NCI-H146 treated with DMSO at 0.1 percent for 48 hours (cell line): ENCODE measurements around the gene SPRYD3.

Experiments used
- DNase-seq: peaks from one replicate; lab custom pipeline; 2025; ENCODE audit not compliant: unreplicated experiment; lab: John Stamatoyannopoulos, UW

SPRYD3 gene

DNA sequence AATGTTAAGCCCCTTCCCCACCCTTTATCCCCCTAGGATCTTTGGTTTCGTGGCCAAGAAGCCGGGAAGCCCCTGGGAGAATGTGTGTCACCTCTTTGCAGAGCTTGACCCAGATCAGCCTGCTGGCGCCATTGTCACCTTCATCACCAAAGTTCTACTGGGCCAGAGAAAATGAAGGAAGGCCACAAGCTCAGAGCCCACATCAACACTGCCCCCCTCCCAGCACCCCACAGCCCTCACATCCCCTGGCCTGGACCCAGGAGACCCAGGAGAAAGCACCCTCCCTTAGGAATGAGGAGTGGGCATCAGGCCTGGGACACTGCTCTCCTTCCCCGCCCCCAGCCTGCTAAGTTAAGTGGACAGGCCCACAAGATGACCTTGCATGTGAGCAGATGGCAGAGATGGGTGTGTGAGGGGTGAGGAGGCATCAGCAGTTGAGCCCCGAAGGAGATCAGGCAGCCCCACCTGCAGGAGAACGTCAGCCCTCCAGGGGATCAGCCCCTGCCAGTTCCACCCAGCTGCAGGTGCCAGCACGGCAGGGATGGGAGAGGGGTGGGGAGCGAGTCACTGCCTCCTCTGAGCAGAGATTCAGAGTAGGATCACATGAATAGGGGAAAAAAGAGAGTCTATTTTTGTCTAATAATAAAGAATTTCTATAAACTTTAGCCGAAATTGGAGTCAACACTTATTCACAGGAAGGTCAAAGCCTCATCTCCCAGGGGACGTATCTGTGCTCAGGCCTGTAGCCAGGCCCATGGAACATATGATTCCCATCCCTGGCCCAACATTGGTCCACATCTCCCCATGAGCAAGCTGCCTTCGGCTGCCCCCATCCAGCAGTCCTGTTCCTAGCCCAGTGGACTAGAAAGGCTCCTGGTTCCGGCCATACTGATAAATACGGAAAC is 15.2 kb downstream of the SPRYD3 start:
- no peak for DNase-seq

- no peak for DNase-seq
Observed at GRCh38 chr12:53062977-53063707, 16.0 kb downstream of the SPRYD3 start.

GRCh38 chr12:53062011-53062961 is 16.9 kb downstream of the SPRYD3 start:
- DNase-seq: no peak

DNA sequence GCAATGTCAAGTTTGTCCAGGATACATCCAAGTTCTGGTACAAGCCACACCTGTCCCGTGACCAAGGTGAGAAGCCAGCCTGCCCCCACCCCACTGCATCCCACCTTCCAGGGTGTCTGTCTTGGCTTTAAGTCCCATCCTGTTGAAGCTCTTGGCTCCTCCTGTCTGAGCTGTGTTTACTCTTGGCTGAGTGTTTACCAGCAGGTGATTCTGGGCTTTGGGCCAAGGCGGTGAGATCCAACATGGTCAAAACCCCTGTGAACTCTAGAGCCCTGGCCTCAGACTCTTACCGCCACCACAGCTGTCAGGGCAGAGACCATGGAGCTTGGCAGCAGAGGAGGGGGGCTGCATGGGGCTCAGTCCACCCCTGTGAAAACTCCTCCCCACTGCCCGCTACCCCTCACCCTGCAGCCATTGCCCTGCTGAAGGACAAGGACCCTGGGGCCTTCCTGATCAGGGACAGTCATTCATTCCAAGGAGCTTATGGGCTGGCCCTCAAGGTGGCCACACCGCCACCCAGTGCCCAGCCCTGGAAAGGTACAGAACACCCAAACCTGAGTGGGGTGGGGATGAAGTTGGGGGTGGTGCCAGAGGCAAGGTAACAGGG is 17.7 kb downstream of the SPRYD3 start:
- peak; percentile 64 for DNase-seq

DNA sequence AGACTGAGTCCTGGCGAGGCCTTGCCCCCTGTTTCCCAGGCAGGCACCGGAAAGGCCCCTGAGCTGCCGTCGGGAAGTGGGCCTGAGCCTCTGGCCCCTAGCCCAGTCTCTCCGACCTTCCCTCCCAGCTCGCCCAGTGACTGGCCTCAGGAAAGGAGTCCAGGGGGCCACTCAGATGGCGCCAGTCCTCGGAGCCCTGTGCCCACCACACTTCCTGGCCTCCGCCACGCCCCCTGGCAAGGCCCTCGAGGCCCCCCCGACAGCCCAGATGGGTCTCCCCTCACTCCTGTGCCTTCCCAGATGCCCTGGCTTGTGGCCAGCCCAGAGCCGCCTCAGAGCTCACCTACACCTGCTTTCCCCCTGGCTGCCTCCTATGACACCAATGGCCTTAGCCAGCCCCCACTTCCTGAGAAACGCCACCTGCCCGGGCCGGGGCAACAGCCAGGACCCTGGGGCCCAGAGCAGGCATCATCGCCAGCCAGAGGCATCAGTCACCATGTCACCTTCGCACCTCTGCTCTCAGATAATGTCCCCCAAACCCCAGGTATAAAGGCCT is 18.4 kb downstream of the SPRYD3 start:
- DNase-seq: no peak

- no peak for DNase-seq
Observed at GRCh38 chr12:53060064-53060720, 19.0 kb downstream of the SPRYD3 start.

DNA sequence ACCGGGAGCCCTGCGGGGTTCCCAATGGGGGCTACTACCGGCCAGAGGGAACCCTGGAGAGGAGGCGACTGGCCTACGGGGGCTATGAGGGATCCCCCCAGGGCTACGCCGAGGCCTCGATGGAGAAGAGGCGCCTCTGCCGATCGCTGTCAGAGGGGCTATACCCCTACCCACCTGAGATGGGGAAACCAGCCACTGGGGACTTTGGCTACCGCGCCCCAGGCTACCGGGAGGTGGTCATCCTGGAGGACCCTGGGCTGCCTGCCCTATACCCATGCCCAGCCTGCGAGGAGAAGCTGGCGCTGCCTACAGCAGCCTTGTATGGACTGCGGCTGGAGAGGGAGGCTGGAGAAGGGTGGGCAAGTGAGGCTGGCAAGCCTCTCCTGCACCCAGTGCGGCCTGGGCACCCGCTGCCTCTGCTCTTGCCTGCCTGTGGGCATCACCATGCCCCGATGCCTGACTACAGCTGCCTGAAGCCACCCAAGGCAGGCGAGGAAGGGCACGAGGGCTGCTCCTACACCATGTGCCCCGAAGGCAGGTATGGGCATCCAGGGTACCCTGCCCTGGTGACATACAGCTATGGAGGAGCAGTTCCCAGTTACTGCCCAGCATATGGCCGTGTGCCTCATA is 19.6 kb downstream of the SPRYD3 start:
- no peak for DNase-seq

DNA sequence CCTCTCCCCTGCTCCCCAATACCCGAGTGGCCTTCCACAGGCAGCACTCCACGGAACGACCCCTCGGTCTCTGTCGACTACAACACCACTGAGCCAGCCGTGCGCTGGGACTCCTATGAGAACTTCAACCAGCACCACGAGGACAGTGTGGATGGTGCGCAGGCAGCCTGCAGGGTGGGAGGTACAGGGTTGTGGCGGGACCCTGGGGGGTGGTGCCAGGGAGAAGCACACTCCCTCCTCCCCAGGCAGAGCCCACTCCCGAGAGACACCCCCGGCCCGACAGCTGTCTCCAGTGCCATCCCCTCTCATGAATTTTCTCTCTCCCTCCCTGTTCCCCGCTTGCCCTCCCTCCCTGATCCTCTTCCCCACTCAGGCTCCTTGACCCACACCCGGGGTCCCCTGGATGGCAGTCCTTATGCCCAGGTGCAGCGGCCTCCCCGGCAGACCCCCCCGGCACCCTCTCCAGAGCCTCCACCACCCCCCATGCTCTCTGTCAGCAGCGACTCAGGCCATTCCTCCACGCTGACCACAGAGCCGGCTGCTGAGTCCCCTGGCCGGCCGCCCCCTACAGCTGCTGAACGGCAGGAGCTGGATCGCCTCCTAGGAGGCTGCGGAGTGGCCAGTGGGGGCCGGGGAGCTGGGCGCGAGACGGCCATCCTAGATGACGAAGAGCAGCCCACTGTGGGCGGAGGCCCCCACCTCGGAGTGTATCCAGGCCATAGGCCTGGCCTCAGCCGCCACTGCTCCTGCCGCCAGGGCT is 20.3 kb downstream of the SPRYD3 start:
- no peak for DNase-seq

DNA sequence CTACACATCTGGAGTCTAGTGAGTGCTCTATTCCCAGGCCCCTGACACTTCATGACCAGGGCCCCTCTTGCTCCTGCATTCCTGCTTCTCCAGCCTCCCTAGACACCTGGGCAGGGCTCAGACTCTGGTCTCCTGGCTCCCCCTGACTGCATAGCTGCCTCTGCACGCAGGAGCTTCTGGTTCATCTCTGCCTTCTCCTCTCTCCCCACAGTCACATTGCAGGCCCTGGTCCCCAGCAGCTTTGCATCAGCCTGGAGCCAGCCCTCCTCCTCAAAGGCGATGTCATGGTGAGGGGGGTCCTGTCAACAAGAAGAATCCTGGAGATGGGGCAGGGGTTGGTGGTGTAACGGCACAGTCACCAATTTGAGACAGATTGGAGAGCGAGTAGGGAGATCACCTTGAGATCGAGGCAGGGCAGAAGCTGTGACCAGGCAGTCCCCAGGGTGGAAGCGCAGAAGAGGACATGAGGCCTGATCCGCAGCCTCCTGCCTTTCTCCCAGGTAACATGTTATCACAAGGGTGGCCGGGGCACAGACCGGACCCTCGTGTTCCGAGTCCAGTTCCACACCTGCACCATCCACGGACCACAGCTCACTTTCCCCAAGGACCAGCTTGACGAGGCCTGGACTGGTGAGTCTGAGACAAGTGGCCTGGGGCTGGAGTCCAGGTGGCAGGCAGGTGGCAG is 21.2 kb downstream of the SPRYD3 start:
- no peak for DNase-seq

GRCh38 chr12:53056901-53057300 is 22.3 kb downstream of the SPRYD3 start:
- no peak for DNase-seq

- DNase-seq: no peak
Observed at GRCh38 chr12:53056296-53056695, 22.9 kb downstream of the SPRYD3 start.

- DNase-seq: no peak
Observed at GRCh38 chr12:53055471-53056266, 23.5 kb downstream of the SPRYD3 start.

DNA sequence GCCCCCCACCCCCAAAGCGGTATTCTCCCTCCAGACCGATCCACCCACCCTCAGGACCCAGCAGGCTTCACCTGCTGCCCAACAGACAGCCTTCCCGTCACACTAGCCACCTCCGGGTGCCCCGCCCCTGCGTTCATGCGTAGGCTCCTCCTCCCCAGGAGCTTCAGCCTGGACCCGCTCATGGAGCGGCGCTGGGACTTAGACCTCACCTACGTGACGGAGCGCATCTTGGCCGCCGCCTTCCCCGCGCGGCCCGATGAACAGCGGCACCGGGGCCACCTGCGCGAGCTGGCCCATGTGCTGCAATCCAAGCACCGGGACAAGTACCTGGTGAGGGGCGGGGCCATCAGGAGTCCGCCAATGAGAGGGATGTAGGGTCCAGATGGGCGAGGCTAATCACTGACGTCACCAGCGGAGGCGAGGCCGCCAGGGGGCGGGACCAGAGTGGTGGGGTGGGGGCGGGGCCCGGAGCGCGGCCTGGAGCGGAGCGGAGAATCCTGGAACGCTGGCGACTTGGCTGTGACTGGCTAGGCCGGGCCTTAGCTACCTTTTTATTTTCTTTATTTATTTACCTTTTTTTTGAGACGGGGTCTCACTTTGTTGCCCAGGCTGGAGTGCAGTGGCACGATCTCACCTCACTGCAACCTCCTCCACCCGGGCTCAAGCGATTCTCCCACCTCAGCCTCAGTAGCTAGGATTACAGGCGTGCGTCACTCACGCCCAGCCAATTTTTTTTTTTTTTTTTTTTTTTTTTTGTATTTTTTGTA is 24.9 kb downstream of the SPRYD3 start:
- DNase-seq: peak; percentile 96

DNA sequence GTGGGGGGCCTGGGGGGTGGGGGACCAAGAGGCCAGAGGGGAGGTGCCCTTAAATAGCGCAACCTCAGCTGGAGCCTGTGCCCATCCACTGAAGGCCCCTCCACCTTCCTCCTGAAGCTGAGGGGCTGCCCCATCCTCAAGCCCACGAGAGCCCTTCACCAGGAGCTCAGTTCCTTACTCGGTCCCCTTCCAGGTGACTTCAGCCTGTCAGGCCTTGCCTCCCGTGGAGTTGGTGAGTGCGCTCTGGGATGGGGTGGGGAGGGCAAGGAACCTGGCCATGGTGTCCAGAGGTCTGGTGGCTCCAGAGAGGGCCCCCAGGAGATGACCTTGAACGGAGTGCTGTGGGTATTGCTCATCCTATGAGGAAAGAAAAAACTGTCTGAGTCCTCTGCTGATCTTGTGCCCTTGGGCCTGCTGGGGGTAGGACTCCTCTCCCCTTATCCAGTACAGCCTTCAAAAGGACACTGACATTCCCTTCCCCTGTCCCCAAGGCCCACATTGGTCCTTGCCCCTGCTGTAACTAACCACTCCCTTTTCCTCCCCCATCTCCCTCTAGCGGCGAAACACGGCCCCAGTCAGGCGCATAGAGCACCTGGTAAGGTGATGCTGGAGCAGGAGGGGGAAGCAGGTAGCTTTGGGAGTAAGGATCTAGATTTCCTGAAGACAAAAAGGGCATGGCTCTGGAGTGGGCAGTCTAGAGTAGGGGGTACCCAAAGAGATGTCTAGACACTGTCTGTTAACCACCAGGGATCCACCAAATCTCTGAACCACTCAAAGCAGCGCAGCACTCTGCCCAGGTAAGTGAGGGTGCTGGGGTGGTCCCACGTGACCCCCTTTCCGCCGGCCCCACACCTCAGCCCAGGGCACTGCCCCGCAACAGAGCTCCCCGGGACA is 25.7 kb downstream of the SPRYD3 start:
- peak; percentile 76 for DNase-seq

DNA sequence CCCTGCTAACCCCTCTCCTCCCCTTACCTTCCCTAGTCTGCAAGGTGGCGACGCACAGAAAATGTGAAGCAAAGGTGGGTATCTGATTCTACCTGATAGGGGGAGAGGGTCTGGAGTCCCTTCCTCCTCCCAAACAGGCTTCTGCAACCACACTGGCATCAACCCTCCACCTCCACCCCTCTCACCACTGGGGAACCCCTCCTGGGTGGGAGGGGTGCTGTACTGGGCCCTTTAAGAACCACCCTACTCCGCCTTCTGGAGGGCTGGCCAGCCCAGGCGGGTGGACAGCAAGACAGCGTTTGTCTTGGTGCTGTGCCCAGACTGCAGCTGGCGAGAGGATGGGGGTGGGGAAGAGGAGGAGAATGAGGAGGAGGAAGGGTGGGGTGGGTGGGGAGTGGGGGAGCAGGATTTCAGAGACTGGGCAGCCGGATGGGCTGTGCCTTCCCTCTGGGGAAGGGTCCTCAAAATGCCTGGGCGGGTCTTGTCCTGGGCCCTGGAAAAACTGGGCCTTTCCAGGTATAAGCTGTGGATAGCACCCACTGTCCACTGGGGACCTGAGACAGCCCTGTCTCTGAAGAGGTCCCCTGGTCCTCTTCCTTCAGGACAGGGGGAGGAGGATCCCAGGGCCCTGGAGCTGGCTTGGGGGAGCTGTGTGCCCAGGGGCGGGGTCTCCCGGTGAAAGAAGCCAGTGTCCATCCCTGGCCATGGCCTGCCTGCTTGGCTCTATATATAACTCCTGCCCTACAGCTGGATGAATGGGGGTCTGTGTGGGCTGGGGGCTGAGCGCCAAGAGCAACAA is 26.6 kb downstream of the SPRYD3 start:
- DNase-seq: no peak
